Loucy (cell line): Measurements from ENCODE around the gene CBX4.
A peak's percentile ranks its signal among the peaks of the same experiment; 100 is the strongest.

Experiments
- H2AFZ ChIP-seq: fragments of 200-600 bp; sonication (generic); 2 replicates; pipeline ENCODE4 v1.6.0; 2016; ENCODE audit warnings: antibody characterized with exemption, mild to moderate bottlenecking, low read length, moderate library complexity
- H3F3A ChIP-seq: fragments of 200-600 bp; 2 replicates; pipeline ENCODE4 v1.6.0; 2016; ENCODE audit warnings: antibody characterized with exemption, low read depth, mild to moderate bottlenecking
- H3K27me3 ChIP-seq: fragments of 200-600 bp; sonication (generic); 2 replicates; pipeline ENCODE4 v1.6.1; 2014; ENCODE audit warnings: low read length, mild to moderate bottlenecking; ENCODE audit not compliant: insufficient read depth, poor library complexity, severe bottlenecking
- H3K36me3 ChIP-seq: fragments of 200-600 bp; sonication (generic); 2 replicates; pipeline ENCODE4 v1.6.1; 2016; ENCODE audit warnings: low read length; ENCODE audit not compliant: insufficient read depth
- H3K4me1 ChIP-seq: fragments of 200-600 bp; sonication (generic); 2 replicates; pipeline ENCODE4 v1.5.1; 2014; ENCODE audit warnings: low read length, mild to moderate bottlenecking; ENCODE audit not compliant: insufficient read depth, poor library complexity, severe bottlenecking
- H3K4me2 ChIP-seq: fragments of 200-600 bp; sonication (generic); 2 replicates; pipeline ENCODE4 v1.6.0; 2014; ENCODE audit warnings: antibody characterized with exemption, low read length, low read depth, mild to moderate bottlenecking; ENCODE audit not compliant: poor library complexity, severe bottlenecking
- H3K4me3 ChIP-seq: fragments of 200-600 bp; sonication (generic); 2 replicates; pipeline ENCODE4 v1.5.1; 2014; ENCODE audit warnings: low read length, mild to moderate bottlenecking, mixed read lengths; ENCODE audit not compliant: poor library complexity, severe bottlenecking
- H3K79me2 ChIP-seq: fragments of 200-600 bp; sonication (generic); 2 replicates; pipeline ENCODE4 v1.6.1; 2014; ENCODE audit warnings: low read length; ENCODE audit not compliant: insufficient read depth
- H3K9ac ChIP-seq: fragments of 200-600 bp; sonication (generic); 2 replicates; pipeline ENCODE4 v1.6.0; 2014; ENCODE audit warnings: mild to moderate bottlenecking, low read depth, low read length, moderate library complexity; ENCODE audit not compliant: poor library complexity, severe bottlenecking
- H3K9me2 ChIP-seq: fragments of 200-600 bp; sonication (generic); replicated peaks from 2 replicates; pipeline ENCODE4 v1.6.1; 2016; ENCODE audit warnings: low read depth, low read length, mixed read lengths
- H3K9me3 ChIP-seq: fragments of 200-600 bp; sonication (generic); 2 replicates; pipeline ENCODE4 v1.6.1; 2014; ENCODE audit warnings: mild to moderate bottlenecking, antibody characterized with exemption, low read length, low read depth; ENCODE audit not compliant: insufficient read depth
- H4K20me1 ChIP-seq: fragments of 200-600 bp; sonication (generic); 2 replicates; pipeline ENCODE4 v1.6.0; 2014; ENCODE audit warnings: antibody characterized with exemption, low read length, mild to moderate bottlenecking; ENCODE audit not compliant: insufficient read depth, poor library complexity, severe bottlenecking
- CTCF ChIP-seq: fragments of 200-600 bp; sonication (generic); conservative IDR thresholded peaks from 2 replicates; pipeline ENCODE4 v1.5.1; 2014; ENCODE audit warnings: mild to moderate bottlenecking, antibody characterized with exemption, low read length
- EZH2phosphoT487 ChIP-seq: fragments of 200-600 bp; IDR thresholded peaks from 2 replicates; pipeline ENCODE4 v1.6.1; 2018; ENCODE audit warnings: antibody characterized with exemption, mild to moderate bottlenecking, moderate library complexity, borderline replicate concordance

CBX4 gene

GRCh38 chr17:79799174-79799537 is 40.1 kb downstream of the CBX4 start:
- H3F3A ChIP-seq, result no peaks in the 10 kb centered on the region
- H3K9me2 ChIP-seq, result no peaks in the 10 kb centered on the region
- H3K36me3 ChIP-seq, result peaks cover 8% of the 10 kb centered on the region; the same call in 1 of the 2 replicates
- H3K9ac ChIP-seq, result peak overlapping the region; percentile 86
- TF ChIP-seq CTCF, result no peak
- TF ChIP-seq EZH2phosphoT487, result no peak
- peaks cover 64% of the 10 kb centered on the region for H3K4me1 ChIP-seq
- peaks cover 77% of the 10 kb centered on the region for H3K79me2 ChIP-seq
- no peak overlapping the region for H2AFZ ChIP-seq
- H4K20me1 ChIP-seq, result peaks cover 23% of the 10 kb centered on the region
- H3K9me3 ChIP-seq, result no peaks in the 10 kb centered on the region
- peak overlapping the region; percentile 94 for H3K4me2 ChIP-seq
- no peaks in the 10 kb centered on the region for H3K27me3 ChIP-seq
- peak overlapping the region; percentile 72 for H3K4me3 ChIP-seq

- Histone ChIP-seq H3K4me3 (peak overlapping the region; percentile 72), H3K79me2 (peaks cover 77% of the 10 kb centered on the region), H3K9me2 (no peaks in the 10 kb centered on the region), H4K20me1 (peaks cover 28% of the 10 kb centered on the region), H2AFZ (peak overlapping the region; percentile 24; the same call in 1 of the 2 replicates), H3K27me3 (no peaks in the 10 kb centered on the region), H3K4me2 (peak overlapping the region; percentile 94), H3K4me1 (peaks cover 65% of the 10 kb centered on the region), H3F3A (peaks cover 2% of the 10 kb centered on the region; the same call in 1 of the 2 replicates), H3K36me3 (peaks cover 8% of the 10 kb centered on the region; the same call in 1 of the 2 replicates), H3K9me3 (no peaks in the 10 kb centered on the region), H3K9ac (peak overlapping the region; percentile 86)
- no peak for TF ChIP-seq EZH2phosphoT487
- TF ChIP-seq CTCF, result no peak
These were observed 40.7 kb downstream of the CBX4 start for GRCh38 chr17:79798299-79799173.

GRCh38 chr17:79797492-79798298 is 41.5 kb downstream of the CBX4 start:
- Histone ChIP-seq H3K4me2 (peak overlapping the region; percentile 94), H3F3A (peaks cover 3% of the 10 kb centered on the region; the same call in 1 of the 2 replicates), H3K36me3 (peaks cover 8% of the 10 kb centered on the region; the same call in 1 of the 2 replicates), H4K20me1 (peaks cover 34% of the 10 kb centered on the region), H3K9me3 (no peaks in the 10 kb centered on the region), H3K79me2 (peaks cover 76% of the 10 kb centered on the region), H3K27me3 (no peaks in the 10 kb centered on the region), H3K4me3 (peak overlapping the region; percentile 72), H2AFZ (no peak overlapping the region; the same call in 1 of the 2 replicates), H3K9me2 (no peaks in the 10 kb centered on the region), H3K9ac (peak overlapping the region; percentile 86), H3K4me1 (peaks cover 62% of the 10 kb centered on the region)
- no peak for TF ChIP-seq EZH2phosphoT487
- TF ChIP-seq CTCF, result no peak
